HCT116 (cell line): ENCODE measurements around the gene APLF. TPM values are rescaled to one million over a fixed set of nuclear protein-coding genes. Genes with fewer than 3 reads are reported as not detected.

Experiments used
- ATAC-seq: fragments of 200-7000 bp; cut with Tn5 transposase; 2 replicates; pipeline ENCODE4 v1.9.1; 2020; ENCODE audit warnings: mild to moderate bottlenecking, moderate library complexity
- BruUV-seq: library from RNA; stranded (reverse); fragments of 400-500 nt; replicated peaks from 2 replicates; lab custom pipeline; 2021; lab: Mats Ljungman, UMichigan
- CTCF ChIA-PET: fragments of 300-600 bp; sonication (Branson Sonifier 250); formaldehyde crosslinking; loops from one replicate; lab custom pipeline; 2021; ENCODE audit warnings: antibody characterized with exemption; lab: Charles Lee
- POLR2A ChIA-PET: fragments of 300-600, 350-600 bp; sonication (Branson Sonifier 250); formaldehyde crosslinking; loops from one replicate; lab custom pipeline; 2021; ENCODE audit warnings: antibody characterized with exemption; lab: Charles Lee
- RAD21 ChIA-PET, 2 experiments: fragments of 300-600 bp; sonication (Branson Sonifier 250); formaldehyde crosslinking; loops; one replicate each; lab custom pipeline; 2023; ENCODE audit warnings: low total read pairs in 2 of 2; ENCODE audit not compliant: uncharacterized antibody in 2 of 2, unreplicated experiment in 2 of 2, low non-redundant PET in 1 of 2; lab: Charles Lee
- DNase-seq: peaks from one replicate; pipeline ENCODE4 v3.0.0-alpha.2; 2010; ENCODE audit warnings: low read depth, low spot score
- H2AFZ ChIP-seq: fragments of 200-600 bp; shearing (Covaris generic), sonication (generic); 2 replicates; pipeline ENCODE4 v1.6.1; 2017; ENCODE audit warnings: low read depth, mixed run types, mixed read lengths, antibody characterized with exemption, low read length; ENCODE audit not compliant: poor library complexity, severe bottlenecking
- H3K27ac ChIP-seq: 2 replicates; pipeline ENCODE4 v1.5.1; 2012; ENCODE audit warnings: low read depth, low read length
- H3K27me3 ChIP-seq: fragments of 200-600 bp; sonication (generic); 2 replicates; pipeline ENCODE4 v1.6.1; 2016; ENCODE audit warnings: mixed run types, low read length, mixed read lengths; ENCODE audit not compliant: insufficient read depth
- H3K36me3 ChIP-seq, 2 experiments: fragments of 200-500 bp in 1 of 2; fragments of 200-600 bp in 1 of 2; sonication (Bioruptor generic) in 1 of 2; sonication (generic) in 1 of 2; 2 replicates each; pipeline versions ENCODE4 v1.5.1 to v1.6.1; 2014 to 2016; ENCODE audit warnings: low read length in 2 of 2, inconsistent platforms in 1 of 2, mixed read lengths in 1 of 2, mixed run types in 1 of 2; ENCODE audit not compliant: insufficient read depth in 2 of 2, control insufficient read depth in 1 of 2
- H3K4me1 ChIP-seq, 2 experiments: fragments of 200-600 bp in 1 of 2; sonication (generic) in 1 of 2; 2 replicates each; pipeline versions ENCODE4 v1.5.1 to v1.6.1; 2012 to 2017; ENCODE audit warnings: low read length in 2 of 2, inconsistent platforms in 1 of 2, mild to moderate bottlenecking in 1 of 2, mixed read lengths in 1 of 2, mixed run types in 1 of 2, moderate library complexity in 1 of 2; ENCODE audit not compliant: insufficient read depth in 2 of 2, control insufficient read depth in 1 of 2
- H3K4me2 ChIP-seq: fragments of 200-600 bp; sonication (generic); 2 replicates; pipeline ENCODE4 v1.6.1; 2017; ENCODE audit warnings: mixed run types, low read length, mixed read lengths
- H3K4me3 ChIP-seq, 2 experiments: fragments of 200-600 bp in 1 of 2; sonication (generic) in 1 of 2; replicated peaks in 1 of 2; 2 replicates each; pipeline ENCODE4 v1.5.1; 2011 to 2016; ENCODE audit warnings: low read length in 2 of 2, control low read depth in 1 of 2, low read depth in 1 of 2, mild to moderate bottlenecking in 1 of 2, mixed read lengths in 1 of 2, mixed run types in 1 of 2
- H3K79me2 ChIP-seq: fragments of 200-600 bp; sonication (generic); 2 replicates; pipeline ENCODE4 v1.6.1; 2017; ENCODE audit warnings: mild to moderate bottlenecking, mixed run types, low read length, moderate library complexity, mixed read lengths; ENCODE audit not compliant: insufficient read depth
- H3K9ac ChIP-seq: fragments of 200-600 bp; sonication (generic); 2 replicates; pipeline ENCODE4 v1.6.1; 2016; ENCODE audit warnings: low read length, mixed read lengths
- H3K9me2 ChIP-seq: fragments of 200-600 bp; sonication (generic), shearing (Covaris generic); 2 replicates; pipeline ENCODE4 v1.6.1; 2017; ENCODE audit warnings: mixed run types, mild to moderate bottlenecking, moderate library complexity; ENCODE audit not compliant: insufficient read depth
- H3K9me3 ChIP-seq, 2 experiments: fragments of 200-500 bp in 1 of 2; fragments of 200-600 bp in 1 of 2; sonication (Bioruptor generic) in 1 of 2; sonication (generic) in 1 of 2; 2 replicates each; pipeline ENCODE4 v1.6.1; 2014 to 2017; ENCODE audit warnings: low read length in 2 of 2, mixed read lengths in 2 of 2, inconsistent platforms in 1 of 2, low read depth in 1 of 2, mild to moderate bottlenecking in 1 of 2, mixed run types in 1 of 2, moderate library complexity in 1 of 2; ENCODE audit not compliant: control insufficient read depth in 1 of 2, insufficient read depth in 1 of 2
- H4K20me1 ChIP-seq: fragments of 200-600 bp; sonication (generic), shearing (Covaris generic); 2 replicates; pipeline ENCODE4 v1.6.1; 2017; ENCODE audit warnings: mixed run types, mild to moderate bottlenecking, moderate library complexity; ENCODE audit not compliant: insufficient read depth
- CEBPB ChIP-seq: IDR thresholded peaks from 2 replicates; pipeline ENCODE4 v1.6.1; 2012; ENCODE audit warnings: low read depth
- EGR1 ChIP-seq: IDR thresholded peaks from 2 replicates; pipeline ENCODE4 v1.6.1; 2012; ENCODE audit warnings: low read depth
- ELF1 ChIP-seq: IDR thresholded peaks from 2 replicates; pipeline ENCODE4 v1.6.1; 2012; ENCODE audit warnings: low read depth, borderline replicate concordance
- EZH2 ChIP-seq: fragments of 200-600 bp; sonication (generic); IDR thresholded peaks from 2 replicates; pipeline ENCODE4 v1.6.1; 2017; ENCODE audit warnings: antibody characterized with exemption, mixed run types
- EZH2phosphoT487 ChIP-seq: fragments of 200-600 bp; IDR thresholded peaks from 2 replicates; pipeline ENCODE4 v1.6.1; 2018; ENCODE audit warnings: antibody characterized with exemption, borderline replicate concordance
- JUND ChIP-seq: IDR thresholded peaks from 2 replicates; pipeline ENCODE4 v1.6.1; 2012
- POLR2A ChIP-seq: IDR thresholded peaks from 2 replicates; pipeline ENCODE4 v1.7.0; 2011; ENCODE audit warnings: borderline replicate concordance; ENCODE audit not compliant: insufficient read depth, insufficient read length; ENCODE audit errors: extremely low read depth
- POLR2AphosphoS5 ChIP-seq: IDR thresholded peaks from 2 replicates; pipeline ENCODE4 v1.6.1; 2011; ENCODE audit warnings: mild to moderate bottlenecking, low read depth, low read length, moderate library complexity
- RAD21 ChIP-seq: IDR thresholded peaks from 2 replicates; pipeline ENCODE4 v1.6.1; 2012; ENCODE audit warnings: low read depth, mild to moderate bottlenecking
- SIN3A ChIP-seq: IDR thresholded peaks from 2 replicates; pipeline ENCODE4 v1.6.1; 2012; ENCODE audit warnings: low read depth
- SP1 ChIP-seq: IDR thresholded peaks from 2 replicates; pipeline ENCODE4 v1.6.1; 2012; ENCODE audit warnings: low read depth
- SRF ChIP-seq: IDR thresholded peaks from 2 replicates; pipeline ENCODE4 v1.6.1; 2012; ENCODE audit warnings: low read depth
- YY1 ChIP-seq: IDR thresholded peaks from 2 replicates; pipeline ENCODE4 v1.6.1; 2011; ENCODE audit warnings: low read length, low read depth, moderate library complexity, mild to moderate bottlenecking; ENCODE audit not compliant: insufficient replicate concordance; ENCODE audit errors: extremely low read depth
- ZFX ChIP-seq: fragments of 450-650 bp; IDR thresholded peaks from 2 replicates; pipeline ENCODE4 v1.6.1; 2017
- ZNF274 ChIP-seq: fragments of 200-500 bp; sonication (Bioruptor generic); IDR thresholded peaks from 2 replicates; pipeline ENCODE4 v1.6.1; 2014; ENCODE audit warnings: mild to moderate bottlenecking, low read depth, low read length, inconsistent platforms
- intact Hi-C: fragments of 100-400 bp; cut with micrococcal nuclease; formaldehyde crosslinking; loops from 2 replicates; pipeline ENCODE4 v1.10.0; 2022
- total RNA-seq: library from RNA; stranded (reverse); gene quantifications from one replicate; pipeline ENCODE4 v1.2.1, GENCODE V29; 2021; ENCODE audit not compliant: unreplicated experiment
- TF ChIP-seq, protein P1 (sequence below): IDR thresholded peaks from 2 replicates; pipeline ENCODE4 v1.6.1; 2011; ENCODE audit warnings: mild to moderate bottlenecking, low read length, moderate library complexity; ENCODE audit not compliant: insufficient replicate concordance; ENCODE audit errors: extremely low read depth
- TF ChIP-seq, protein P2 (sequence below): IDR thresholded peaks from 2 replicates; pipeline ENCODE4 v1.6.1; 2012
- TF ChIP-seq, protein P3 (sequence below): IDR thresholded peaks from 2 replicates; pipeline ENCODE4 v1.6.1; 2012; ENCODE audit warnings: low read depth
- TF ChIP-seq, protein P4 (sequence below): IDR thresholded peaks from 2 replicates; pipeline ENCODE4 v1.6.1; 2012

Gene APLF
- total RNA-seq, 1 experiment from 2014 or later, result 1.6 TPM

DNA sequence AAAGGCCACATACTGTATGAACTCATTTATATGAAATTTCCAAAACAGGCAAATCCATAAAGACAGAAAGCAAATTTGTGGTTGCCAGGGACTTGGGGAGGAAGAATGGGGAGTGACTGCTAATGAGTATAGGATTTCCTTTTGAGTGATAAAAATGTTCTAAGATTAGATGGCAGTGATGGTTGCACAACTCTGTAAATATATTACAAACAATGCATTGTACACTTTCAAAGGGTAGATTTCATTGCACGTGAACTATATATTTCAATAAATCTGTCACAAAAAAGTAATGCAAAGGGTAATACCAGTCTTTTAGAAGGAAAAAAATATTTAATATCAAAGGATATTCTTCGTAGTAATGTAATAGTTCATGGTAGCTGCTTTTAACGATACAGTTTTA is 112.3 kb downstream of the APLF start (continued):
- TF ChIP-seq, protein P1, sequence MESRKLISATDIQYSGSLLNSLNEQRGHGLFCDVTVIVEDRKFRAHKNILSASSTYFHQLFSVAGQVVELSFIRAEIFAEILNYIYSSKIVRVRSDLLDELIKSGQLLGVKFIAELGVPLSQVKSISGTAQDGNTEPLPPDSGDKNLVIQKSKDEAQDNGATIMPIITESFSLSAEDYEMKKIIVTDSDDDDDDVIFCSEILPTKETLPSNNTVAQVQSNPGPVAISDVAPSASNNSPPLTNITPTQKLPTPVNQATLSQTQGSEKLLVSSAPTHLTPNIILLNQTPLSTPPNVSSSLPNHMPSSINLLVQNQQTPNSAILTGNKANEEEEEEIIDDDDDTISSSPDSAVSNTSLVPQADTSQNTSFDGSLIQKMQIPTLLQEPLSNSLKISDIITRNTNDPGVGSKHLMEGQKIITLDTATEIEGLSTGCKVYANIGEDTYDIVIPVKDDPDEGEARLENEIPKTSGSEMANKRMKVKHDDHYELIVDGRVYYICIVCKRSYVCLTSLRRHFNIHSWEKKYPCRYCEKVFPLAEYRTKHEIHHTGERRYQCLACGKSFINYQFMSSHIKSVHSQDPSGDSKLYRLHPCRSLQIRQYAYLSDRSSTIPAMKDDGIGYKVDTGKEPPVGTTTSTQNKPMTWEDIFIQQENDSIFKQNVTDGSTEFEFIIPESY, result no peak
- TF ChIP-seq, protein P2, sequence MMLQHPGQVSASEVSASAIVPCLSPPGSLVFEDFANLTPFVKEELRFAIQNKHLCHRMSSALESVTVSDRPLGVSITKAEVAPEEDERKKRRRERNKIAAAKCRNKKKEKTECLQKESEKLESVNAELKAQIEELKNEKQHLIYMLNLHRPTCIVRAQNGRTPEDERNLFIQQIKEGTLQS, result no peak
- no peak for TF ChIP-seq CEBPB

DNA sequence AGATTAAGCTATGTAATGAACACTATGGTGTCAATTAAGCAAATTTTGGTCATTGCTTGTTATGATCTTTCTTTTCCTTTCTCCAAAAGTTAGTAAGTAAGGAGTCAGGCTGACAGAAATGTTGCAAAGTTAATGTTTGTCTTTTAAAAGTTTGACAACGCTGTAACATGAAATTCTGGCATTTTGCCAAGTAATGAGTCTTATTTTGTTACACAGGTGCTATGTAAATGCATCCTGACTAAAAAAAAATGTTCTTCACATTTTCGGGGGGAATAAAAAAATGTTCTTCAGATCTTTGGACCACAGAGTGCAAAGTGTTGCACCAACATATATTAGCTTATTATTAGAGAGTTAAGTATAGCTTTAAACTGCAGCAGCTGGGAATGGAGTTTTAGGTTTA is 121.2 kb downstream of the APLF start:
- ChIA-PET POLR2A (no interaction called here), CTCF (no interaction called here), RAD21 (no interaction called here)
- no peak for DNase-seq
- Histone ChIP-seq H3K4me1 (no peaks in the 10 kb centered on the region), H3K4me2 (no peak overlapping the region), H3K27me3 (no peaks in the 10 kb centered on the region), H4K20me1 (no peaks in the 10 kb centered on the region), H3K4me3 (no peak overlapping the region), H3K9me2 (no peaks in the 10 kb centered on the region), H2AFZ (no peak overlapping the region), H3K36me3 (no peaks in the 10 kb centered on the region), H3K27ac (no peak overlapping the region), H3K9me3 (no peaks in the 10 kb centered on the region), H3K9ac (no peak overlapping the region), H3K79me2 (no peaks in the 10 kb centered on the region)
- ATAC-seq, result no peak
- no TSS peak for BruUV-seq
- intact Hi-C loops, result no loop called here
- TF ChIP-seq EZH2phosphoT487 (no peak), ZFX (no peak), SP1 (no peak), EZH2 (no peak), EGR1 (no peak), RAD21 (no peak), POLR2AphosphoS5 (no peak), SIN3A (no peak), ZNF274 (no peak), POLR2A (no peak), JUND (no peak), CEBPB (no peak), YY1 (no peak), SRF (no peak), ELF1 (no peak)
- TF ChIP-seq, protein P3, sequence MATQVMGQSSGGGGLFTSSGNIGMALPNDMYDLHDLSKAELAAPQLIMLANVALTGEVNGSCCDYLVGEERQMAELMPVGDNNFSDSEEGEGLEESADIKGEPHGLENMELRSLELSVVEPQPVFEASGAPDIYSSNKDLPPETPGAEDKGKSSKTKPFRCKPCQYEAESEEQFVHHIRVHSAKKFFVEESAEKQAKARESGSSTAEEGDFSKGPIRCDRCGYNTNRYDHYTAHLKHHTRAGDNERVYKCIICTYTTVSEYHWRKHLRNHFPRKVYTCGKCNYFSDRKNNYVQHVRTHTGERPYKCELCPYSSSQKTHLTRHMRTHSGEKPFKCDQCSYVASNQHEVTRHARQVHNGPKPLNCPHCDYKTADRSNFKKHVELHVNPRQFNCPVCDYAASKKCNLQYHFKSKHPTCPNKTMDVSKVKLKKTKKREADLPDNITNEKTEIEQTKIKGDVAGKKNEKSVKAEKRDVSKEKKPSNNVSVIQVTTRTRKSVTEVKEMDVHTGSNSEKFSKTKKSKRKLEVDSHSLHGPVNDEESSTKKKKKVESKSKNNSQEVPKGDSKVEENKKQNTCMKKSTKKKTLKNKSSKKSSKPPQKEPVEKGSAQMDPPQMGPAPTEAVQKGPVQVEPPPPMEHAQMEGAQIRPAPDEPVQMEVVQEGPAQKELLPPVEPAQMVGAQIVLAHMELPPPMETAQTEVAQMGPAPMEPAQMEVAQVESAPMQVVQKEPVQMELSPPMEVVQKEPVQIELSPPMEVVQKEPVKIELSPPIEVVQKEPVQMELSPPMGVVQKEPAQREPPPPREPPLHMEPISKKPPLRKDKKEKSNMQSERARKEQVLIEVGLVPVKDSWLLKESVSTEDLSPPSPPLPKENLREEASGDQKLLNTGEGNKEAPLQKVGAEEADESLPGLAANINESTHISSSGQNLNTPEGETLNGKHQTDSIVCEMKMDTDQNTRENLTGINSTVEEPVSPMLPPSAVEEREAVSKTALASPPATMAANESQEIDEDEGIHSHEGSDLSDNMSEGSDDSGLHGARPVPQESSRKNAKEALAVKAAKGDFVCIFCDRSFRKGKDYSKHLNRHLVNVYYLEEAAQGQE, result no peak
- TF ChIP-seq, protein P4, sequence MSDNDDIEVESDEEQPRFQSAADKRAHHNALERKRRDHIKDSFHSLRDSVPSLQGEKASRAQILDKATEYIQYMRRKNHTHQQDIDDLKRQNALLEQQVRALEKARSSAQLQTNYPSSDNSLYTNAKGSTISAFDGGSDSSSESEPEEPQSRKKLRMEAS, result no peak
- TF ChIP-seq, protein P2, result no peak
